H1 (cell line): ENCODE results near the gene TGFB3.

Experiments
- CHD2 ChIP-seq: IDR thresholded peaks from 2 replicates; pipeline ENCODE4 v1.6.1; 2012; ENCODE audit warnings: low read length, improper control_type of control experiment
- CTCF ChIP-seq, 3 experiments: IDR thresholded peaks; 1 replicate in 2 of 3; 2 replicates in 1 of 3; pipeline versions ENCODE4 v1.5.1 to v1.6.1; 2011; ENCODE audit warnings: low read length in 3 of 3, mild to moderate bottlenecking in 3 of 3, inconsistent platforms in 2 of 3, low read depth in 1 of 3, moderate library complexity in 1 of 3; ENCODE audit not compliant: insufficient read depth in 1 of 3; ENCODE audit errors: control extremely low read depth in 1 of 3
- EZH2 ChIP-seq: fragments of 200-600 bp; sonication (generic); IDR thresholded peaks from 2 replicates; pipeline ENCODE4 v1.7.1; 2012; ENCODE audit warnings: low read depth, mild to moderate bottlenecking, moderate library complexity, low read length, inconsistent platforms; ENCODE audit not compliant: severe bottlenecking
- JUN ChIP-seq: IDR thresholded peaks from 2 replicates; pipeline ENCODE4 v1.6.1; 2011; ENCODE audit warnings: low read depth, mild to moderate bottlenecking, improper control_type of control experiment, low read length
- NRF1 ChIP-seq: IDR thresholded peaks from 2 replicates; pipeline ENCODE4 v1.6.1; 2011; ENCODE audit warnings: mild to moderate bottlenecking, low read depth, low read length, improper control_type of control experiment
- POLR2AphosphoS5 ChIP-seq: IDR thresholded peaks from 2 replicates; pipeline ENCODE4 v1.6.1; 2011; ENCODE audit warnings: low read depth, low read length

DNA sequence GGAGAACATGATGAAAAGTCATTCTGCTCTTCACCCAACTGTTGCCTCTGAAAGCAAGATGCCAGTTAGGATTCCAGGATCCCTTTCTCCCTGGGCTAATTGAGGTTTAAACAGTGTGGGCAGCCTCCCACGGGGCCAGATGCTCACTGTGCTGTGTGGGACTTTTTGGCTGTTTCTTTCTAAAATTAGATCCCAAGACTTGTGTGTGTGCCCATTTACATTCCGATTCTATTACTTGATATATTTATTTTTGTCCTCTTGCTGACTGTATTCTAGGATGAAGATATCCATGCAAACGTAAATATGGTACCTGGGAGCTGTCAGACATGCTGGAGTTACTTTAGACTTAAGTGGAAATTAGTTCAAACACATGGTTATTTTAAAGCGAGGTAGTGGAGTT is 10.0 kb upstream of the TGFB3 start:
- TF ChIP-seq JUN (no peak), POLR2AphosphoS5 (no peak), NRF1 (no peak), CTCF (IDR thresholded peaks at IDR 0.05; ENCODE audit: control extremely low read depth in 1 of 3, insufficient read depth in 1 of 3, low read depth in 1 of 3, low read length in 3 of 3) (no peak), EZH2 (no peak), CHD2 (no peak)
